HEK293 (cell line): Measurements from ENCODE around the gene ATOSA.

ENCODE experiments used
- CTCF ChIP-seq: fragments of 450-650 bp; formaldehyde crosslinking; IDR thresholded peaks from 2 replicates; pipeline ENCODE4 v1.5.1; 2016; ENCODE audit warnings: missing biosample characterization, missing genetic modification characterization
- KLF1 ChIP-seq: fragments of 450-650 bp; formaldehyde crosslinking; IDR thresholded peaks from 2 replicates; pipeline ENCODE4 v1.5.1; 2016; ENCODE audit warnings: missing biosample characterization, missing genetic modification characterization
- OVOL3 ChIP-seq: fragments of 450-650 bp; formaldehyde crosslinking; IDR thresholded peaks from 2 replicates; pipeline ENCODE4 v1.5.1; 2016; ENCODE audit warnings: missing biosample characterization, missing genetic modification characterization
- REST ChIP-seq: fragments of 450-650 bp; formaldehyde crosslinking; IDR thresholded peaks from 2 replicates; pipeline ENCODE4 v1.5.1; 2016; ENCODE audit warnings: missing biosample characterization, missing genetic modification characterization
- SCRT2 ChIP-seq: fragments of 450-650 bp; formaldehyde crosslinking; IDR thresholded peaks from 2 replicates; pipeline ENCODE4 v1.5.1; 2016; ENCODE audit warnings: missing biosample characterization, missing genetic modification characterization
- SP2 ChIP-seq: fragments of 450-650 bp; formaldehyde crosslinking; IDR thresholded peaks from 2 replicates; pipeline ENCODE4 v1.5.1; 2016; ENCODE audit warnings: missing biosample characterization, missing genetic modification characterization
- ZNF10 ChIP-seq: fragments of 450-650 bp; formaldehyde crosslinking; IDR thresholded peaks from 2 replicates; pipeline ENCODE4 v1.5.1; 2017; ENCODE audit warnings: missing biosample characterization, missing genetic modification characterization
- ZNF140 ChIP-seq: fragments of 450-650 bp; formaldehyde crosslinking; IDR thresholded peaks from 2 replicates; pipeline ENCODE4 v1.5.1; 2016; ENCODE audit warnings: missing biosample characterization, missing genetic modification characterization
- ZNF155 ChIP-seq: fragments of 450-650 bp; formaldehyde crosslinking; IDR thresholded peaks from 2 replicates; pipeline ENCODE4 v1.5.1; 2016; ENCODE audit warnings: missing biosample characterization, missing genetic modification characterization
- ZNF157 ChIP-seq: fragments of 450-650 bp; formaldehyde crosslinking; IDR thresholded peaks from 2 replicates; pipeline ENCODE4 v1.5.1; 2016; ENCODE audit warnings: missing biosample characterization, missing genetic modification characterization
- ZNF202 ChIP-seq: fragments of 450-650 bp; formaldehyde crosslinking; IDR thresholded peaks from 2 replicates; pipeline ENCODE4 v1.5.1; 2016; ENCODE audit warnings: missing biosample characterization, missing genetic modification characterization, borderline replicate concordance
- ZNF214 ChIP-seq: fragments of 450-650 bp; formaldehyde crosslinking; IDR thresholded peaks from 2 replicates; pipeline ENCODE4 v1.5.1; 2017; ENCODE audit warnings: missing biosample characterization, mild to moderate bottlenecking, missing genetic modification characterization, borderline replicate concordance
- ZNF341 ChIP-seq: fragments of 450-650 bp; formaldehyde crosslinking; IDR thresholded peaks from 2 replicates; pipeline ENCODE4; 2016; ENCODE audit warnings: low read depth, missing biosample characterization, missing genetic modification characterization
- ZNF350 ChIP-seq: fragments of 450-650 bp; formaldehyde crosslinking; IDR thresholded peaks from 2 replicates; pipeline ENCODE4 v1.5.0; 2017; ENCODE audit warnings: missing biosample characterization, mild to moderate bottlenecking, missing genetic modification characterization
- ZNF398 ChIP-seq: fragments of 450-650 bp; formaldehyde crosslinking; IDR thresholded peaks from 2 replicates; pipeline ENCODE4 v1.5.1; 2017; ENCODE audit warnings: missing biosample characterization, missing genetic modification characterization
- ZNF48 ChIP-seq: fragments of 450-650 bp; formaldehyde crosslinking; IDR thresholded peaks from 2 replicates; pipeline ENCODE4 v1.5.1; 2016; ENCODE audit warnings: missing biosample characterization, missing genetic modification characterization
- ZNF560 ChIP-seq: fragments of 450-650 bp; formaldehyde crosslinking; IDR thresholded peaks from 2 replicates; pipeline ENCODE4 v1.5.1; 2017; ENCODE audit warnings: missing biosample characterization, missing genetic modification characterization, borderline replicate concordance
- ZNF600 ChIP-seq: fragments of 450-650 bp; formaldehyde crosslinking; IDR thresholded peaks from 2 replicates; pipeline ENCODE4 v1.5.1; 2016; ENCODE audit warnings: missing biosample characterization, missing genetic modification characterization
- ZNF610 ChIP-seq: fragments of 450-650 bp; formaldehyde crosslinking; IDR thresholded peaks from 2 replicates; pipeline ENCODE4 v1.5.1; 2016; ENCODE audit warnings: missing biosample characterization, missing genetic modification characterization, borderline replicate concordance
- ZNF654 ChIP-seq: fragments of 450-650 bp; formaldehyde crosslinking; IDR thresholded peaks from 2 replicates; pipeline ENCODE4 v1.5.1; 2016; ENCODE audit warnings: low read depth, missing biosample characterization, missing genetic modification characterization
- ZNF660 ChIP-seq: fragments of 450-650 bp; IDR thresholded peaks from 2 replicates; pipeline ENCODE4 v1.5.1; 2018; ENCODE audit warnings: missing biosample characterization, mild to moderate bottlenecking, missing genetic modification characterization
- ZSCAN5A ChIP-seq: fragments of 450-650 bp; formaldehyde crosslinking; IDR thresholded peaks from 2 replicates; pipeline ENCODE4 v1.5.1; 2016; ENCODE audit warnings: missing biosample characterization, missing genetic modification characterization
- ZXDB ChIP-seq: fragments of 450-650 bp; formaldehyde crosslinking; IDR thresholded peaks from 2 replicates; pipeline ENCODE4 v1.5.1; 2016; ENCODE audit warnings: missing biosample characterization, missing genetic modification characterization
- TF ChIP-seq, protein P1 (sequence below): fragments of 450-650 bp; formaldehyde crosslinking; IDR thresholded peaks from 2 replicates; pipeline ENCODE4 v1.5.0; 2017; ENCODE audit warnings: missing biosample characterization, missing genetic modification characterization, borderline replicate concordance
- TF ChIP-seq, protein P2 (sequence below): sonication (generic); formaldehyde crosslinking; IDR thresholded peaks from 2 replicates; pipeline ENCODE4 v1.8.1; 2022; ENCODE audit warnings: mild to moderate bottlenecking, moderate library complexity, missing genetic modification reagents
- TF ChIP-seq, protein P3 (sequence below): fragments of 450-650 bp; formaldehyde crosslinking; IDR thresholded peaks from 2 replicates; pipeline ENCODE4 v1.5.1; 2017; ENCODE audit warnings: missing biosample characterization, missing genetic modification characterization

The ATOSA gene

DNA sequence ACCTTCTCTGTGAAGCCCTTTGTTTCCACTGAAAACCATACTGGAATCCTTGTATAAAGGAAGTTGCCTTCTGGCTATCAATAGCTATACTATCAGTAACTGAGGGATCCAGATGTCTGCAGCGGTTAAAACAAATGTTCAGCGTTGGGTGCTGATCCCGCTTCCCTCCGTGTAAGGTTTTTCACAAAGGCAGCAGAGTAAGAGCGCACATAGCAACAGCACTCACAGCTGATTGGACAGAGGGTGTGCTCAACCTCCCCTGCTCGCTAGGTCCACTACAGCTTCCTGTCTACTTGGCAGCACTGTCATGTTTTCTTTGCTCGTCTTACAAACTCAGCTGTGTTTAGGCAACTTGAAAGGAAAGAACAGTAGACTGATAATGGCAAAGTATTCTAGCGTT is 27.3 kb downstream of the ATOSA start (continued):
- TF ChIP-seq ZNF48 (tag by site-specific recombination) (no peak), SP2 (peak; percentile 48; the same call in 1 of the 2 replicates), ZNF341 (peak; percentile 68), ZNF10 (tag by site-specific recombination) (no peak), SCRT2 (no peak), CTCF (no peak), ZNF398 (tag by site-specific recombination) (no peak), KLF1 (tag by site-specific recombination) (no peak), OVOL3 (tag by site-specific recombination) (no peak), ZNF600 (tag by site-specific recombination) (peak; percentile 70; the same call in 1 of the 2 replicates), ZNF660 (tag by site-specific recombination) (peak; percentile 40; the same call in 1 of the 2 replicates), ZNF202 (tag by site-specific recombination) (no peak), ZNF140 (tag by site-specific recombination) (no peak), ZNF654 (tag by site-specific recombination) (no peak), ZNF214 (no peak), REST (tag by site-specific recombination) (no peak), ZNF155 (tag by site-specific recombination) (no peak), ZNF610 (tag by site-specific recombination) (no peak), ZNF560 (tag by site-specific recombination) (no peak), ZSCAN5A (tag by site-specific recombination) (no peak), ZNF157 (tag by site-specific recombination) (no peak), ZNF350 (tag by site-specific recombination) (no peak), ZXDB (peak; percentile 47; the same call in 1 of the 2 replicates)
- TF ChIP-seq, protein P1, sequence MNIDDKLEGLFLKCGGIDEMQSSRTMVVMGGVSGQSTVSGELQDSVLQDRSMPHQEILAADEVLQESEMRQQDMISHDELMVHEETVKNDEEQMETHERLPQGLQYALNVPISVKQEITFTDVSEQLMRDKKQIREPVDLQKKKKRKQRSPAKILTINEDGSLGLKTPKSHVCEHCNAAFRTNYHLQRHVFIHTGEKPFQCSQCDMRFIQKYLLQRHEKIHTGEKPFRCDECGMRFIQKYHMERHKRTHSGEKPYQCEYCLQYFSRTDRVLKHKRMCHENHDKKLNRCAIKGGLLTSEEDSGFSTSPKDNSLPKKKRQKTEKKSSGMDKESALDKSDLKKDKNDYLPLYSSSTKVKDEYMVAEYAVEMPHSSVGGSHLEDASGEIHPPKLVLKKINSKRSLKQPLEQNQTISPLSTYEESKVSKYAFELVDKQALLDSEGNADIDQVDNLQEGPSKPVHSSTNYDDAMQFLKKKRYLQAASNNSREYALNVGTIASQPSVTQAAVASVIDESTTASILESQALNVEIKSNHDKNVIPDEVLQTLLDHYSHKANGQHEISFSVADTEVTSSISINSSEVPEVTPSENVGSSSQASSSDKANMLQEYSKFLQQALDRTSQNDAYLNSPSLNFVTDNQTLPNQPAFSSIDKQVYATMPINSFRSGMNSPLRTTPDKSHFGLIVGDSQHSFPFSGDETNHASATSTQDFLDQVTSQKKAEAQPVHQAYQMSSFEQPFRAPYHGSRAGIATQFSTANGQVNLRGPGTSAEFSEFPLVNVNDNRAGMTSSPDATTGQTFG (tag by site-specific recombination): no peak
- TF ChIP-seq, protein P2, sequence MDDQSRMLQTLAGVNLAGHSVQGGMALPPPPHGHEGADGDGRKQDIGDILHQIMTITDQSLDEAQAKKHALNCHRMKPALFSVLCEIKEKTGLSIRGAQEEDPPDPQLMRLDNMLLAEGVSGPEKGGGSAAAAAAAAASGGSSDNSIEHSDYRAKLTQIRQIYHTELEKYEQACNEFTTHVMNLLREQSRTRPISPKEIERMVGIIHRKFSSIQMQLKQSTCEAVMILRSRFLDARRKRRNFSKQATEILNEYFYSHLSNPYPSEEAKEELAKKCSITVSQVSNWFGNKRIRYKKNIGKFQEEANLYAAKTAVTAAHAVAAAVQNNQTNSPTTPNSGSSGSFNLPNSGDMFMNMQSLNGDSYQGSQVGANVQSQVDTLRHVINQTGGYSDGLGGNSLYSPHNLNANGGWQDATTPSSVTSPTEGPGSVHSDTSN: no peak
- TF ChIP-seq, protein P3, sequence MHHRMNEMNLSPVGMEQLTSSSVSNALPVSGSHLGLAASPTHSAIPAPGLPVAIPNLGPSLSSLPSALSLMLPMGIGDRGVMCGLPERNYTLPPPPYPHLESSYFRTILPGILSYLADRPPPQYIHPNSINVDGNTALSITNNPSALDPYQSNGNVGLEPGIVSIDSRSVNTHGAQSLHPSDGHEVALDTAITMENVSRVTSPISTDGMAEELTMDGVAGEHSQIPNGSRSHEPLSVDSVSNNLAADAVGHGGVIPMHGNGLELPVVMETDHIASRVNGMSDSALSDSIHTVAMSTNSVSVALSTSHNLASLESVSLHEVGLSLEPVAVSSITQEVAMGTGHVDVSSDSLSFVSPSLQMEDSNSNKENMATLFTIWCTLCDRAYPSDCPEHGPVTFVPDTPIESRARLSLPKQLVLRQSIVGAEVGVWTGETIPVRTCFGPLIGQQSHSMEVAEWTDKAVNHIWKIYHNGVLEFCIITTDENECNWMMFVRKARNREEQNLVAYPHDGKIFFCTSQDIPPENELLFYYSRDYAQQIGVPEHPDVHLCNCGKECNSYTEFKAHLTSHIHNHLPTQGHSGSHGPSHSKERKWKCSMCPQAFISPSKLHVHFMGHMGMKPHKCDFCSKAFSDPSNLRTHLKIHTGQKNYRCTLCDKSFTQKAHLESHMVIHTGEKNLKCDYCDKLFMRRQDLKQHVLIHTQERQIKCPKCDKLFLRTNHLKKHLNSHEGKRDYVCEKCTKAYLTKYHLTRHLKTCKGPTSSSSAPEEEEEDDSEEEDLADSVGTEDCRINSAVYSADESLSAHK: no peak
